HEK293 (cell line): ENCODE data around the gene POLN.
A peak's percentile ranks its signal among the peaks of the same experiment; 100 is the strongest.
"Not testable (repeated sequence)": the region's sequence is repeated elsewhere in the genome, so short reads cannot be mapped to it uniquely, and the experiment has no call there.

Source experiments
- CTCF ChIA-PET: fragments of 350-600 bp; formaldehyde crosslinking; extraction: SDS; loops from one replicate; lab custom pipeline; 2021; ENCODE audit warnings: antibody characterized with exemption; lab: Yijun Ruan, JAX
- POLR2A ChIA-PET: fragments of 300-600 bp; formaldehyde crosslinking; extraction: SDS; loops from one replicate; lab custom pipeline; 2020; ENCODE audit warnings: antibody characterized with exemption, inconsistent platforms; lab: Yijun Ruan, JAX
- H3K27ac ChIP-seq: fragments of 200-500 bp; sonication (Bioruptor generic); 2 replicates; pipeline ENCODE4 v1.5.1; 2014; ENCODE audit warnings: low read depth, low read length, control low read depth, inconsistent platforms; ENCODE audit errors: extremely low read depth
- H3K36me3 ChIP-seq, 2 experiments: fragments of 200-500 bp in 1 of 2; sonication (Bioruptor generic) in 1 of 2; 1 replicate in 1 of 2; 2 replicates in 1 of 2; pipeline ENCODE4 v1.5.1; 2014 to 2017; ENCODE audit warnings: inconsistent platforms in 2 of 2, low read length in 2 of 2; ENCODE audit not compliant: control insufficient read depth in 2 of 2, insufficient read depth in 1 of 2
- H3K4me1 ChIP-seq: fragments of 200-500 bp; sonication (Bioruptor generic); 2 replicates; pipeline ENCODE4 v1.5.1; 2014; ENCODE audit warnings: mild to moderate bottlenecking, low read length, inconsistent platforms; ENCODE audit not compliant: control insufficient read depth, insufficient read depth
- H3K4me3 ChIP-seq: 2 replicates; pipeline ENCODE4 v1.5.1; 2011; ENCODE audit warnings: low read depth, mild to moderate bottlenecking, control low read depth, low read length, moderate library complexity
- H3K9me3 ChIP-seq: fragments of 200-500 bp; sonication (Bioruptor generic); 2 replicates; pipeline ENCODE4 v1.5.1; 2014; ENCODE audit warnings: low read depth, low read length, inconsistent platforms; ENCODE audit not compliant: control insufficient read depth, insufficient read depth
- BCL11A ChIP-seq: fragments of 450-650 bp; formaldehyde crosslinking; IDR thresholded peaks from 2 replicates; pipeline ENCODE4 v1.5.1; 2016; ENCODE audit warnings: low read depth, missing biosample characterization, missing genetic modification characterization
- ELK4 ChIP-seq: IDR thresholded peaks from 2 replicates; pipeline ENCODE4 v1.6.1; 2011; ENCODE audit warnings: mild to moderate bottlenecking, low read depth, low read length, borderline replicate concordance
- INSM2 ChIP-seq: fragments of 450-650 bp; formaldehyde crosslinking; IDR thresholded peaks from 2 replicates; pipeline ENCODE4 v1.5.1; 2016; ENCODE audit warnings: missing biosample characterization, missing genetic modification characterization
- KLF17 ChIP-seq: fragments of 450-650 bp; formaldehyde crosslinking; IDR thresholded peaks from 2 replicates; pipeline ENCODE4 v1.5.1; 2016; ENCODE audit warnings: missing biosample characterization, missing genetic modification characterization
- YY1 ChIP-seq: fragments of 450-650 bp; formaldehyde crosslinking; IDR thresholded peaks from 2 replicates; pipeline ENCODE4 v1.5.1; 2018; ENCODE audit warnings: missing biosample characterization, missing genetic modification characterization
- ZEB2 ChIP-seq: fragments of 450-650 bp; formaldehyde crosslinking; IDR thresholded peaks from 2 replicates; pipeline ENCODE4 v1.5.1; 2016; ENCODE audit warnings: missing biosample characterization, missing genetic modification characterization
- ZNF114 ChIP-seq: fragments of 450-650 bp; formaldehyde crosslinking; IDR thresholded peaks from 2 replicates; pipeline ENCODE4 v1.5.0; 2017; ENCODE audit warnings: missing biosample characterization, missing genetic modification characterization
- ZNF140 ChIP-seq: fragments of 450-650 bp; formaldehyde crosslinking; IDR thresholded peaks from 2 replicates; pipeline ENCODE4 v1.5.1; 2016; ENCODE audit warnings: missing biosample characterization, missing genetic modification characterization
- ZNF169 ChIP-seq: fragments of 450-650 bp; formaldehyde crosslinking; IDR thresholded peaks from 2 replicates; pipeline ENCODE4 v1.5.1; 2016; ENCODE audit warnings: missing biosample characterization, missing genetic modification characterization
- ZNF311 ChIP-seq: fragments of 450-650 bp; formaldehyde crosslinking; IDR thresholded peaks from 2 replicates; pipeline ENCODE4 v1.5.1; 2017; ENCODE audit warnings: missing biosample characterization, missing genetic modification characterization, borderline replicate concordance
- ZNF394 ChIP-seq: fragments of 450-650 bp; formaldehyde crosslinking; IDR thresholded peaks from 2 replicates; pipeline ENCODE4 v1.5.1; 2016; ENCODE audit warnings: missing biosample characterization, missing genetic modification characterization, mild to moderate bottlenecking, moderate library complexity, borderline replicate concordance
- ZNF398 ChIP-seq: fragments of 450-650 bp; formaldehyde crosslinking; IDR thresholded peaks from 2 replicates; pipeline ENCODE4 v1.5.1; 2017; ENCODE audit warnings: missing biosample characterization, missing genetic modification characterization
- ZNF501 ChIP-seq: fragments of 450-650 bp; formaldehyde crosslinking; IDR thresholded peaks from 2 replicates; pipeline ENCODE4 v1.5.1; 2016; ENCODE audit warnings: missing biosample characterization, missing genetic modification characterization
- ZNF529 ChIP-seq: fragments of 450-650 bp; formaldehyde crosslinking; IDR thresholded peaks from 2 replicates; pipeline ENCODE4 v1.5.1; 2017; ENCODE audit warnings: missing genetic modification characterization, missing biosample characterization; ENCODE audit not compliant: insufficient replicate concordance
- ZNF561 ChIP-seq: fragments of 450-650 bp; IDR thresholded peaks from 2 replicates; pipeline ENCODE4 v1.5.1; 2018; ENCODE audit warnings: missing biosample characterization, missing genetic modification characterization, borderline replicate concordance
- ZXDB ChIP-seq: fragments of 450-650 bp; formaldehyde crosslinking; IDR thresholded peaks from 2 replicates; pipeline ENCODE4 v1.5.1; 2016; ENCODE audit warnings: missing biosample characterization, missing genetic modification characterization

The POLN gene

GRCh38 chr4:2202789-2203188 is 39.1 kb downstream of the POLN start:
- H3K4me3 ChIP-seq, CTCF ChIA-PET, H3K4me1 ChIP-seq, H3K27ac ChIP-seq, H3K9me3 ChIP-seq: not testable (repeated sequence)
- H3K36me3 ChIP-seq: peaks cover 0 to 17% of the 10 kb centered on the region in 2 experiments; a peak in 1 of 3 replicates
- POLR2A ChIA-PET: interaction anchor here (0.7 kb wide), 1 partner anchor 97 kb away, joined by 3 read pairs; no protein-coding TSS in a partner anchor

- Histone ChIP-seq H3K9me3 (no peaks in the 10 kb centered on the region), H3K4me1 (no peaks in the 10 kb centered on the region), H3K27ac (no peak overlapping the region), H3K4me3 (no peak overlapping the region), H3K36me3 (peaks cover 0 to 46% of the 10 kb centered on the region in 2 experiments; a peak in 1 of 3 replicates)
- CTCF ChIA-PET: no interaction called here
- TF ChIP-seq ZNF394 (no peak), ZNF398 (tag by site-specific recombination) (peak; percentile 47)
- POLR2A ChIA-PET: no interaction called here
Observed at GRCh38 chr4:2194496-2194895, 47.4 kb downstream of the POLN start.

- POLR2A ChIA-PET: no interaction called here
Observed at GRCh38 chr4:2193326-2193725, 48.6 kb downstream of the POLN start.

More at GRCh38 chr4:2193326-2193725, 48.6 kb downstream of the POLN start:
- Histone ChIP-seq H3K36me3 (peaks cover 0 to 40% of the 10 kb centered on the region in 2 experiments; a peak in 1 of 3 replicates), H3K4me1 (no peaks in the 10 kb centered on the region), H3K4me3 (no peak overlapping the region), H3K9me3 (no peaks in the 10 kb centered on the region), H3K27ac (no peak overlapping the region)
- CTCF ChIA-PET: no interaction called here
- no peak for TF ChIP-seq ZNF140 (tag by site-specific recombination)
- TF ChIP-seq INSM2: no peak
- no peak for TF ChIP-seq ZNF529 (tag by site-specific recombination)
- TF ChIP-seq ZNF114 (tag by site-specific recombination): no peak
- no peak for TF ChIP-seq ZNF561 (tag by site-specific recombination)
- no peak for TF ChIP-seq YY1 (tag by site-specific recombination)
- no peak for TF ChIP-seq ZNF169
- TF ChIP-seq ZNF311 (tag by site-specific recombination): no peak
- TF ChIP-seq BCL11A (tag by site-specific recombination): no peak
- TF ChIP-seq ZEB2 (tag by site-specific recombination): no peak
- no peak for TF ChIP-seq ZXDB (tag by site-specific recombination)
- no peak for TF ChIP-seq ZNF501 (tag by site-specific recombination)
- TF ChIP-seq ELK4: no peak
- no peak for TF ChIP-seq KLF17
